ENCODE results near the gene DHRS4. TPM values are rescaled to one million over a fixed set of nuclear protein-coding genes. Genes with fewer than 3 reads are reported as not detected.
A peak's percentile ranks its signal among the peaks of the same experiment; 100 is the strongest.
"Not testable (repeated sequence)": the region's sequence is repeated elsewhere in the genome, so short reads cannot be mapped to it uniquely, and the experiment has no call there.

DHRS4 gene
- total and polyA plus RNA-seq, 7 donors: 18.9 to 76.7 (median 39.0) TPM

DNA sequence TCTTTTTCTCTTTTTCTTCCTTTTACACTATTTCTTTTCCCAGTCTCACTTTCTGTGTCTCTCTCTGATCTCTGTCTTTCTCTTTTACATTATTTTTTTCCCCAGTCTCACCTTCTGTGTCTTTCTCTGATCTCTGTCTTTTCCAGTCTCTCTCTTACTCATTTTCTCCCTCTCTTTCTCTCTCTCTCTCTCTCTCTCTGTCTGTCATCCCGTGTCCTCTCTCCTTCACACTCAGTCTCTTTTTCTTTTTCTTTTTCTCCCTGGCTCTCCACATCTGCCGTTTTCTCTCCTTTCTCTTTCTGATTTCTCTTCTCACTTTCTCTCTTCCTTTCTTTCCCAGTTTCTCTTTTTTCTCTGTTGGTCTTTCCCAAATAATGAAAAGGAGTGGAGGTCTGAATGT is 57.5 kb downstream of the DHRS4 start:
- intact Hi-C loops (cut with DNase I): loop anchor here in 1 of 2 donors (5.0 kb wide), 2 partner anchors 81 to 96 kb away; partner anchors contain the start of gene PCK2
- no peak for DNase-seq
- H3K9me3 ChIP-seq: no peaks in the 10 kb centered on the region
- TF ChIP-seq, protein P1, sequence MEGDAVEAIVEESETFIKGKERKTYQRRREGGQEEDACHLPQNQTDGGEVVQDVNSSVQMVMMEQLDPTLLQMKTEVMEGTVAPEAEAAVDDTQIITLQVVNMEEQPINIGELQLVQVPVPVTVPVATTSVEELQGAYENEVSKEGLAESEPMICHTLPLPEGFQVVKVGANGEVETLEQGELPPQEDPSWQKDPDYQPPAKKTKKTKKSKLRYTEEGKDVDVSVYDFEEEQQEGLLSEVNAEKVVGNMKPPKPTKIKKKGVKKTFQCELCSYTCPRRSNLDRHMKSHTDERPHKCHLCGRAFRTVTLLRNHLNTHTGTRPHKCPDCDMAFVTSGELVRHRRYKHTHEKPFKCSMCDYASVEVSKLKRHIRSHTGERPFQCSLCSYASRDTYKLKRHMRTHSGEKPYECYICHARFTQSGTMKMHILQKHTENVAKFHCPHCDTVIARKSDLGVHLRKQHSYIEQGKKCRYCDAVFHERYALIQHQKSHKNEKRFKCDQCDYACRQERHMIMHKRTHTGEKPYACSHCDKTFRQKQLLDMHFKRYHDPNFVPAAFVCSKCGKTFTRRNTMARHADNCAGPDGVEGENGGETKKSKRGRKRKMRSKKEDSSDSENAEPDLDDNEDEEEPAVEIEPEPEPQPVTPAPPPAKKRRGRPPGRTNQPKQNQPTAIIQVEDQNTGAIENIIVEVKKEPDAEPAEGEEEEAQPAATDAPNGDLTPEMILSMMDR (IDR thresholded peaks at IDR 0.05): no peak
- no peak for ATAC-seq
- no peaks in the 10 kb centered on the region for H3K36me3 ChIP-seq (ENCODE audit: insufficient read depth in 1 of 2, low read depth in 1 of 2)
- WGBS, 3 donors: 63 to 66% (median 65%) methylated on average over 2 of the region's 2 CpGs
- no peak overlapping the region for H3K4me3 ChIP-seq
- no peaks in the 10 kb centered on the region for H3K27me3 ChIP-seq (ENCODE audit: insufficient read depth in 3 of 3, low read length in 2 of 3)
- peaks cover 4% of the 10 kb centered on the region for H3K4me1 ChIP-seq
- no peak overlapping the region for H3K27ac ChIP-seq

DNA sequence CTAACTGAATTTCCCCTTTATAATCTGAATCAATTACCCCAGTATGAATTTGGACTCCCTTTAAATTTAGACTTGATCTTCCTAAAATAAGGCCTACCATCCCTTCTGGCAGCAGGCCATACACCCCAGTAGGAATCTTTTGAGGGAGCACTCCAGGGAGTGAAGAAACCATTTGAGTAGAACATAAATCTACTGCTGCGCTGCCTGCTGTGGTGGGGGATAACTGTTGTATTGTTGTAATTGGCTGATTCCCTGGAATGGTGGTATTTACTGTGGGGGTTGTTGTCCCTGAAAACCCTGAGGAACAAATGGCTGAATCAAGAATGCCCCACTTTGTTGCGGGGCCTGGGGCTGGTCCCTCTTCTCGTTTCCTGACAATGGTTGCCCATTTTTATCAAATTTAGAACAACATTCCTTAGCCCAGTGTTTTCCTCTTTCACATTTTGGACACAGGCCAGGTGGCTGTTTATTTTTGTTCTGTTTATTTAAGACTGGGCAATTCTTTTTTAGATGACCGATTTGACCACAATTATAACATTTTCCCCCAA is 59.2 kb downstream of the DHRS4 start:
- not testable (repeated sequence) for H3K27ac ChIP-seq; H3K4me1 ChIP-seq; DNase-seq; H3K9me3 ChIP-seq; ATAC-seq; H3K27me3 ChIP-seq (ENCODE audit: insufficient read depth in 3 of 3, low read length in 2 of 3); H3K4me3 ChIP-seq; H3K36me3 ChIP-seq (ENCODE audit: insufficient read depth in 1 of 2, low read depth in 1 of 2)
- intact Hi-C loops (cut with DNase I): loop anchor here in 1 of 2 donors (5.0 kb wide), 2 partner anchors 80 to 95 kb away; partner anchors contain the start of gene PCK2
- 78 to 83% (median 82%) methylated on average over 4 of the region's 4 CpGs for WGBS, 3 donors

DNA sequence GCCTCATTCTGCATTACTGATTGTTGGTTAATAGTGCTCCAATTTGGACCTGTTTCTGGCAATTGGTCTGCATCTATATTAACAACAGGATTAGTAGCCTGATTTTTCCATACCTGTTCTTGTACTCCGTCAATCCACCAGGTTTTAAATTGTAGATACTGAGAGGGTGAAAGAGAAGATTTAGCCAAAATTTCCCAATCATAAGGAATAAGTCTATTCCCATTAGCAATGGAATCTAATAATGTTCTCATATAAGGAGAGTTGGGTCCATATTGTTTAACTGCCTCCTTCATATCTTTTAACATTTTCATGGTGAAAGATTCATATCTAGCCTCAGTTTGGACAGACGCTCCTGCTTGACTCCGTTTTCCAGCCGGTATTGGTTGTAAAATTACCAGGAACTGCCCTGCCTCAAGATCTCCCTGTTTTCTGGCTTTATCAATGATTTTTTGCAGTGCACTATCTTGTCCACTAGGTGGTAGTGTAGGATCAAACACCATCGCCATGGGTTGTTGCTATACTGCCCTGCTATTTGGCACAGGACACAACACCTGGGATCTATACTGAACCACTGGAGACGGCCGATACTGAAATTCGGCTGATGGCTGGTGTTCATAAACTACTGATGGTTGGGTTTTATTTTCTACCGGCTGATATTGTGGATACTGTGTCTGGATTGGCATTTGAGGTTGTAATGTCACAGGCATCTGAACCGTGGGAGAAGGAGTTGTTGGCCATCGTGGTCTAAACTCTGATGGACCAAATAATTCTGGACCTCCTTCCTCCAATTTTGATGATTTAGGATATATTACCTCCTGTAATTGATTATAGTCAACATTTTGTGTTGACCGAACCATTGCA is 60.3 kb downstream of the DHRS4 start:
- peaks cover 4% of the 10 kb centered on the region for H3K4me1 ChIP-seq
- ATAC-seq (peak; percentile 84 to 93 (median 92)), DNase-seq (no peak)
- intact Hi-C loops (cut with DNase I): loop anchor here (1.0 to 5.0 kb wide), 5 partner anchors 23 to 93 kb away; partner anchors contain the start of gene PCK2 (in 1 of the 2)
- TF ChIP-seq, protein P1 (IDR thresholded peaks at IDR 0.05): peak; percentile 91
- H3K27ac ChIP-seq: no peak overlapping the region
- 15 to 23% (median 18%) methylated on average over 12 of the region's 12 CpGs for WGBS, 3 donors
- no peaks in the 10 kb centered on the region for H3K36me3 ChIP-seq (ENCODE audit: insufficient read depth in 1 of 2, low read depth in 1 of 2)
- H3K4me3 ChIP-seq: peak overlapping the region; percentile 4
- no peaks in the 10 kb centered on the region for H3K27me3 ChIP-seq (ENCODE audit: insufficient read depth in 3 of 3, low read length in 2 of 3)
- no peaks in the 10 kb centered on the region for H3K9me3 ChIP-seq

DNA sequence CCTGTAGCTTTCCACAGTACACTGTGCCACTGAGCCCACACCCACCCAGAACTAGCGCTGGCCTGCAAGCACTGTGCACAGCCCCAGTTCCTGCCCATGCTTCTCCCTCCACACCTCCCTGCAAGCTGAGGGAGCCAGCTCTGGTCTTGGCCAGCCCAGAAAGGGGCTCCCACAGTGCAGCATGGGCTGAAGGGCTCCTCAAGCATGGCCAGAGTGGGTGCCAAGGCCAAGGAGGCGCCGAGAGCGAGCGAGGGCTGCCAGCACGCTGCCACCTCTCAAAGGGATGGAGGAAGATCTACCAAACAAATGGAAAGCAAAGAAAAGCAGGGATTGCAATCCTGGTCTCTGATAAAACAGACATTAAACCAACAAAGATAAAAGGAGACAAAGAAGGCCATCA is 62.2 kb downstream of the DHRS4 start:
- not testable (repeated sequence) for H3K4me3 ChIP-seq; H3K4me1 ChIP-seq; H3K27me3 ChIP-seq (ENCODE audit: insufficient read depth in 3 of 3, low read length in 2 of 3); H3K27ac ChIP-seq; H3K9me3 ChIP-seq; H3K36me3 ChIP-seq (ENCODE audit: insufficient read depth in 1 of 2, low read depth in 1 of 2); ATAC-seq
- DNase-seq: peak in 1 of 2 donors; percentile 52
- WGBS, 3 donors: 93 to 98% (median 97%) methylated on average over 6 of the region's 6 CpGs
- intact Hi-C loops (cut with DNase I): loop anchor here (1.0 to 2.0 kb wide), 3 partner anchors 21 to 75 kb away; no protein-coding TSS in a partner anchor

Other genes with a start within 250 kb of the DHRS4 start
- gene DHRS4L2, start 35.2 kb downstream of the DHRS4 start, total RNA-seq: 10 to 100 TPM; 25.9 to 43.4 (median 31.9) TPM
- gene DHRS4L2, start 35.2 kb downstream of the DHRS4 start, polyA plus RNA-seq: 10 to 100 TPM; 19.4 to 62.0 (median 30.8) TPM
- gene CARMIL3, start 98.2 kb downstream of the DHRS4 start, total RNA-seq: under 1 TPM in 3 of 4 donors, not detected in 1; 0.04 to 0.10 (median 0.06) TPM
- gene CARMIL3, start 98.2 kb downstream of the DHRS4 start, polyA plus RNA-seq: under 1 TPM in 2 of 3 donors, not detected in 1; 0.08 to 0.19 TPM
- gene CPNE6, start 117.8 kb downstream of the DHRS4 start, total RNA-seq: not detected
- under 1 TPM in 1 of 3 donors, not detected in 2; 0.06 TPM for gene CPNE6, start 117.8 kb downstream of the DHRS4 start, polyA plus RNA-seq
- 1 to 10 TPM; 2.1 to 4.5 (median 2.7) TPM for gene PCK2, start 140.5 kb downstream of the DHRS4 start, total RNA-seq
- gene PCK2, start 140.5 kb downstream of the DHRS4 start, polyA plus RNA-seq: 1 to 10 TPM; 2.0 to 2.7 (median 2.0) TPM
- gene DCAF11, start 161.0 kb downstream of the DHRS4 start, total RNA-seq: 10 to 100 TPM; 48.8 to 73.5 (median 68.6) TPM
- gene DCAF11, start 161.0 kb downstream of the DHRS4 start, polyA plus RNA-seq: 10 to 100 TPM; 34.7 to 66.4 (median 35.4) TPM
- 1 to 10 TPM; 1.5 to 3.6 (median 2.5) TPM for gene NRL, start 161.2 kb downstream of the DHRS4 start, total RNA-seq
- 1 to 10 TPM; 1.2 to 5.1 (median 2.4) TPM for gene NRL, start 161.2 kb downstream of the DHRS4 start, polyA plus RNA-seq
- gene FITM1, start 176.9 kb downstream of the DHRS4 start, total RNA-seq: 100 to 1,000 TPM in 3 of 4 donors, 10 to 100 TPM in 1; 72.8 to 167 (median 137) TPM
- 100 to 1,000 TPM; 100 to 163 (median 113) TPM for gene FITM1, start 176.9 kb downstream of the DHRS4 start, polyA plus RNA-seq
- 100 to 1,000 TPM in 1 of 4 donors, 10 to 100 TPM in 3; 49.2 to 122 (median 80.3) TPM for gene PSME1, start 182.4 kb downstream of the DHRS4 start, total RNA-seq
- 100 to 1,000 TPM in 1 of 3 donors, 10 to 100 TPM in 2; 73.0 to 106 (median 92.6) TPM for gene PSME1, start 182.4 kb downstream of the DHRS4 start, polyA plus RNA-seq
- 10 to 100 TPM; 18.0 to 67.5 (median 36.1) TPM for gene EMC9, start 187.8 kb downstream of the DHRS4 start, total RNA-seq
- gene EMC9, start 187.8 kb downstream of the DHRS4 start, polyA plus RNA-seq: 10 to 100 TPM; 17.2 to 35.5 (median 30.9) TPM
- gene PSME2, start 192.8 kb downstream of the DHRS4 start, total RNA-seq: 100 to 1,000 TPM in 1 of 4 donors, 10 to 100 TPM in 3; 30.1 to 179 (median 76.0) TPM
- gene PSME2, start 192.8 kb downstream of the DHRS4 start, polyA plus RNA-seq: 10 to 100 TPM; 64.7 to 80.0 (median 76.4) TPM
- 10 to 100 TPM; 46.4 to 81.5 (median 64.7) TPM for gene RNF31, start 193.7 kb downstream of the DHRS4 start, total RNA-seq
- gene RNF31, start 193.7 kb downstream of the DHRS4 start, polyA plus RNA-seq: 10 to 100 TPM; 43.3 to 57.3 (median 55.7) TPM
- 10 to 100 TPM; 10.4 to 21.6 (median 15.1) TPM for gene IRF9, start 207.5 kb downstream of the DHRS4 start, total RNA-seq
- gene IRF9, start 207.5 kb downstream of the DHRS4 start, polyA plus RNA-seq: 10 to 100 TPM in 2 of 3 donors, 1 to 10 TPM in 1; 7.9 to 14.2 (median 11.8) TPM
- gene REC8, start 218.3 kb downstream of the DHRS4 start, total RNA-seq: 1 to 10 TPM; 1.0 to 1.6 (median 1.3) TPM
- 1 to 10 TPM in 1 of 3 donors, under 1 TPM in 2; 0.13 to 1.2 (median 0.86) TPM for gene REC8, start 218.3 kb downstream of the DHRS4 start, polyA plus RNA-seq
- gene IPO4, start 235.0 kb downstream of the DHRS4 start, total RNA-seq: 10 to 100 TPM; 35.7 to 75.9 (median 51.1) TPM
- 10 to 100 TPM; 28.8 to 99.7 (median 62.4) TPM for gene IPO4, start 235.0 kb downstream of the DHRS4 start, polyA plus RNA-seq
- gene TM9SF1, start 241.7 kb downstream of the DHRS4 start, total RNA-seq: 10 to 100 TPM; 21.0 to 22.7 (median 21.8) TPM
- 10 to 100 TPM; 21.7 to 43.4 (median 31.7) TPM for gene TM9SF1, start 241.7 kb downstream of the DHRS4 start, polyA plus RNA-seq

All from psoas muscle (tissue), 8 donors.